Ureter (tissue), 1 donor: ENCODE data around the gene STON2. TPM values are rescaled to one million over a fixed set of nuclear protein-coding genes. Genes with fewer than 3 reads are reported as not detected.

Experiments used
- DNase-seq: peaks from one replicate; pipeline ENCODE4 v3.0.0-alpha.2; 2020; ENCODE audit warnings: low spot score
- total RNA-seq: library from RNA; stranded (reverse); gene quantifications from one replicate; pipeline ENCODE4 v1.2.4, GENCODE V29; 2023
- donor health status: DM: yes; HTN: yes; CAD: no.

STON2 gene
- total RNA-seq, 1 donor from 2014 or later: 61.4 TPM

DNA sequence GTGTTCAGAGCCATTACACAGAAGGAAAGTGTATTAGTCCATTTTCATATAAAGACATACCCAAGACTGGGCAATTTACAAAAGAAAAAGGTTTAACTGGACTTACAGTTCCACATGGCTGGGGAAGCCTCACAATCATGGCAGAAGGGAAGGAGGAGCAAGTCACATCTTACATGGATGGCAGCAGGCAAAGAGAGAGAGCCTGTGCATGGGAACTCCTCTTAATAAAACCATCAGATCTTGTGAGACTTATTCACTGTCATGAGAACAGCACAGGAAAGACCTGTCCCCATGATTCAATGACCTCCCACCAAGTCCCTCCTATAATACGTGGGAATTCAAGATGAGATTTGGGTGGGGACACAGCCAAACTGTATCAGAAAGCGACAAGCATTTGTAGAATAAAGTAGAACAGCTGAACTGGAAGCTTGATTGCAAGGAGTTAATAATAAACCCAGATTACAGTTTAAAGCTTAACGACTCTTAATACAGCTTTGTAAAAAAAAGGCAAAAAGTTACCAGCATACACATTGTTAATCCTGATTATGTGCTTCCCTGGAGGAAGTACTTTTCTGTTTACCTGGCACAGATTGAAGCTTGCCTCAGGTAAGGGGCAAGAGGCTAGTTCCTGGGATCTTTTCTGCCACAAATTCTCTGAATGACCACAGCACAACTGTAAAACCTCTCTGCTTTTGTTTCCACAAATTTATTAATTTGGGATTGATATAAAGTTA is 18.1 kb upstream of the STON2 start:
- DNase-seq: no peak

DNA sequence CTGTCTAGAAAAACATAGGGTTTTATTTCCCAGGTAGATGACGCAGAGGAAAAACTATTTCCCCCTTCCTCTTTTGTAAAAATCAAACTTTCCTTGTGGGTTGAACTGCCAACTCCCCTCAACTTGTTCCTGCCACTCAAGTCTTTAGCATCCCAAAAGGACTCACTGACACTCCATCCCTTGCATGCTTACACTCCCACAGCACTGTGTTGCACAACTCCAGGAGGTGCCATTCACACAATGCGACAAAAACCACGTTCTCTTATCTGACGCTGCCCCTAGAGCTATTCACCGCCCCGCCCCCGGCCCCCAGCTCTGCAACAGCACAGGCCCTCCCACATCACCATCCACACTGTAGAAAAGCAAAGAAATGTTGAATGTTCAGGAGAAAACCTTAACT is 16.9 kb upstream of the STON2 start:
- DNase-seq: no peak

DNA sequence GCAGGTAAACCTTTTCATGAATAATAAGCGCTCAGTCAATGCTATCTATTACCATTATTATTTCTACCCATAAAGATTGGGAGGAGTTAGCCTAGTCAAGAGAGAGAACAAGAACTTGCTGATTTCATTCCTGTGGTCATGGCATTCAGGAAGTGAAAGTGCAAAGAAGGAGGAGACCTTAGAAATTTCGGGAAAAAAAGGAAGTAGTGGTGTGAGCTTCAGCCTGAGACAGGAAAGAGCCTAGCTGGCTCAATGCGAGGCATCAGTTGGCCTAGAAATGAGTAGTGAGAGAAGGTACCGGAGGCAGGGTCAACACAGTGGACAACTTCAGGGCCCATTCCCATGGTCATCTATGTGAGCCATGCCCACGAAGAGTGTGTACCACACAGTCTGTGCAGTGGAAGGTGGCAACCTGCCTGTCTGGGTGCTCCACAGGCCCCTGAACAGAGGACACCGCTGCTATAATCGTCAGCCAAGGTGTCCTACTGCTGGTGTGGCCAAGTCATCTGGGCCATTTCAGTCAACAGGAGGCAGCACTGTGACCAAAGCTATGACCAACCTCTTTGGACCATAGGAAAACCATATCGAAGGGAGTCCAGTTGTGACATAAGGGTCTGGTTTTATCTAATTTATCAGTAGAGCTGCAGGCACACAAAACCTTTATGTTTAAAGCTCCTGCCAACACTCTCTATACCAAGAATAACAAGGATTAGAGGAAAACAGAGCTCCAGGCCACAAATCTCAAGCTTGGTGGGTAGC is 16.2 kb upstream of the STON2 start:
- DNase-seq: no peak

DNA sequence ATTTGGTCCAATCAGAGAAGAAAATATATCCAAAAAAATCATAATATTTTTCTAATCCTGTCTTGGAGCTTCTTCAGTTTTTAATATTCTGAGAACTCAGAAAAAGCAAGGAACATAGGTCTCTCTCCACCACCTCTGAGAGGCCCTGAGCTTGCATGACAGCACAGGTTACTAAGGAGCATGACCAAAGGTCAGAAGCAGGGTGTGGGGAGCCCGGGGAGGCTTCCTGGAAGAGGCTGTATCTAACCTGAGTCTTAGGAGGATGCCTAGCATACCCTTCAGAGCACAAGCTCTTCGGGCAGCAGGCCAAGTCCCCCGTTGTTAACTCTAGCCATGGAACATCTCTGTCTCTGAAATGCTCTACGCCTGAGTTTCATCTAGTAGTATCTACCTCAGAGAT is 15.7 kb upstream of the STON2 start:
- no peak for DNase-seq

DNA sequence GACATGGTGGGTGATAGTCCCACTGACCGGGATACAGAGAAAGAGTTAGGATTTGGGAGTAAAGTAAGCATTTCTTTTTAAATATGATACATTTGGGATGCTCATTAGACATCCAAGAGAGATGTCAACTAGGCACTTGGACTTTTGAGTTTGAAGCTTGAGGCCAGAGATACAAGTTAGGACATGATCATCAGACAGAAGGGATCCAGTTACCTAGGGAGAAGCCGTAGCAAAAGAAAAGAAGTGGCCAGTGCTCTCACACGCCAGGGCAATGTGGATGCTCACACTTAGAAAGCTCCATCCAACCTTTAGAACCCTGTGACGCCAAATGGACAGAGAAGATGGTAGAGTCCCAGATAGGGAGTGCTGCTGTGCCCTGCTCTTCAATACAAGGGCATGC is 14.0 kb upstream of the STON2 start:
- no peak for DNase-seq

DNA sequence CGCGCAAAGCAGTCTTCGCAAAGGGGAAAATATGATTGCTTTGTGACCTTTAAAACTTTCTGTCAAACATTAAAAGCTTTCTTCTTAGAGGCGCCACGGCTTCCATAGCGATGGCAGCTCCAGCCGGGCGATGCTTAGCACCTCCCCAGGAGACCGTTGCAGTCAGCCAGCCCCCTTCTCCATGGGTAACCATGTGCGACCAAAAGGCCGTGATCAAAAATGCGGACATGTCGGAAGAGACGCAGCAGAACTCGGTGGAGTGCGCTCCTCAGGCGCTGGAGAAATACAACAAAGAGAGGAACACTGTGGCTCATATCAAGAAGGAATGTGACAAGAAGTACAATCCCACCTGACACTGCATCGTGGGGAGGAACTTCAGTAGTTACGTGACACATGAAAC is 12.7 kb upstream of the STON2 start:
- no peak for DNase-seq

DNA sequence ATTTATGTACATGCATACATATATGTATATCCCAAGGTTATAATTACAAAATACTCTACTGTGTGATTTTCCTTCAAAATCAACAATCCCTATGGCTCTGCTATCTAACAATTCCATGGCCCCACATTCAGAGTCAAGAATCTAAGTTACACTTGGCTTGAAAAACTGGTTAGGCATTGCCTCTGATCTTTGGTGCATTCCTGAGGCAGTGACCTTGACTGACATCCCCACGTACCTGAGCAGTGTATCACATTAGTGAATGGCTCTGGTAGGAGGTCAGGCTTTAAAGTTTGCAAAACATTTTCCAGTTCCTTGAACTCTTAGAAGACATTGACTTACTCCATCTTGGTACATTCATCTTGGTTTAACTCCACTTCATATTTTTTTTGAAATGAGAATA is 8.5 kb upstream of the STON2 start:
- DNase-seq: no peak

DNA sequence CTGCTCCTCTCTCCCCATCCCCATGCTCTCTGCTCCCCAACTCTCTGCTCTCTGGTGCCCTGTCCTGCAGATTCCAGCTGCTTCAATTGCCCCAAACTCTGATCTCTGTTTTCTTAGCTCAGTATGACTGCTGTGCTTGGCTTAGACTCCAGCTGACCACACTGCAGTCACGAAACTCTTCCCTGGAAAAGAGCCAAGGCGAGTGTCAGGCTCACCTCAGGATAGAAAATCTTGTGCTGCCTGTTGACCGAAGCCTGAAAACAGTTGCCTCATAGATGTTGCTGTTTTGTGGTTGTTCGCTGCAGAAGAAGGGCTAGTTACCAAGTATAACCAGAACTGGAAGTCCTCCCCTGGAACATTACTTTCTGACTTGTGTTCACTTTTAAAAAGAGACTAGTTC is 6.7 kb upstream of the STON2 start:
- no peak for DNase-seq

DNA sequence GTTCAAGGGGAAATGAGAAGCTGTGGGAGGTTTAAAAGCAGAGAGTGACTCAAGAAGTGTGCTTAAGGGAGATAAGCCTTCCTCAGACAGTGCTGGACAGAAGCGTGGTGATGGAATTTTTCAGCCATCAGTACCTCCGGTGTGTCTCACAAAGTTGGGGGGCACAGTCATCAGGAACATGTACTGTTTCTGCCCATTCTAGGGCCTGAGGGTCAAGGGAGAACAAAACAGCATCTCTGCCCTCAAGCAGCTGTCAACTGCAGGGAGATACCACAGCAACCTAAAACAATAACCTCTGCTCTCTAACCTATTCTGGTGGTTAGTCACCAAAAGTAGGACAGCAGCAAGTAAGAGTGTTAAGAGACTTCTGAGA is 2.0 kb upstream of the STON2 start:
- no peak for DNase-seq

DNA sequence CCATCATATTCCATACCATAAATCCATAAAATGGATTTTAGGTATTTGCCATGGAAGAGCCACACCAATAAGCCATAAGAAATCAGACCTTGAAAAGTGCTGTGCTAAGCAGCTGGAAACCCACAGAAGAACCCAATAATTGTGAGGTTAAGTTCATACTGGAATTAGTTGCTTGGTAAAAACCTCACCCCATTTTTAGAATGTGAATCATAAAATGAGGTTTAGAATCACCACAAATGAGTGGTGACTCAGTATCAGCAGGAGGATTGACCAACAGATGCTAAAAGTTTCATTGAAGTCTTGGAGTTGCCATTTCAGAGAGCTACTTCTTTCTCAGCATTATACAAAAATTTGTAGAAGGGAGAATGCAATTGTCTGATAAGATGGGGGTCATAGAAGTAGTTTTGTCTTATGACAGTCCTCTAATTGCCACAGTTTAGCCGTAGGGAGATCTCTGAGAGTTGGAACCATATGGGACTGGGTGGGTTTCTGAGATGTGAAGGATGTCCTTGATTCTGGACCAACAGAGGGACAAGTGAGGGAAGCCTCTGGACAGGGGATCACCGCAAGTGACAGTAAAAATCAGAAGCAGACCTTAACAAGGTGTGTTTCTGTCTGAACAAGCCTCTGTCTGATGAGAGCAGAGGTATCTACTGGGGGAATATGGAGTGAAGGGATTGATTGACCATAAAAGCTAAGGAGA is 1.4 kb upstream of the STON2 start:
- DNase-seq: no peak

DNA sequence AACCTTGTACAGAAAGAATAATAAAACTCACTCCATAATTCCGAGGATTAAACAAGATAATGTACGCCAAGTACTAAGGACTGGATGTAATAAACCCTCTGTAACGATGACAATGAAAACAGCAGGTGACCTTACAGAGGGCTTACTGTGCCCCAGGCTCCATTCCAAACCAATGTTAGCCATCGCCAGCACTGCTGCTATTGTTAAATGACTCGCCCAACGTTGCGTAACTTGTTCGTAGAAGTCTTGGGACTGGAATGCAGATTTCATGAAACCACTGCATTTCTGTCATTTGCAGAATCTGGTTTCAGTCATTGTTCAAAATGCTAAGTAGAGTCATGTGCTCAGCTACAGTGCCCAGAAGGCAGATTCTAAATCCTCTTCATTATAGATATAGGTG is 728 bp upstream of the STON2 start:
- peak; percentile 61 for DNase-seq

DNA sequence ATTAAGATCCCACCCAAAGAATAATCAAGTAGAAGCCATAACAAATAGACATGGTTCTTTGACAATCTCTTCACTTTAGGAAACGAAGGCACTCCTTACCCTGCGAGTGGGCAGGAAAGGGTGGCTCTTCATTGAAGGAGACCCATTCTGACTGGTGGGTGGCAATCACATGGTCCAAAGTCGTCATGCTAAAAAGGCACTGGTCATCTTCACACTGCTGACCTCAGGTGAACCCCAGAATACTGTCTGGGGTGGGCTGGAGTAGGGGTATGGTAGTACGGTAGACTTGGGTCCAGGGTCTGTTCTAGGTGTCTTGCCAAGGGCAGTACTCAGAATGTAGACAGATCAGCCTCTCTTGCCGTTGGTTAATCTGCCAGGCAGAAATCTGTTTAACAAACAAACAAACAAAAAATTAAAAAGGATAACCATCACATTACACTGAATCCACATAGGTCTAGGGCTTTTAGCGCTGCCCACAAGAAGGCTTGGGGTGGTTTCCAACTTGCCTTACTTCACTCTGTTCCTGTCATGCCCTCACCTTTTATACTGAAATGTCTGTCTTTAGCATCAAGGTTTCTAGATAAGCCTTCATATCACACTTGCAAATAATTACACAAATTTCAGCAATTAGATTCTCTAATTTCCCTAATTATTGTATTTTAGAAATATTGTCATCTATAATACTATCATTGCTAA is 1.8 kb downstream of the STON2 start:
- DNase-seq: no peak

DNA sequence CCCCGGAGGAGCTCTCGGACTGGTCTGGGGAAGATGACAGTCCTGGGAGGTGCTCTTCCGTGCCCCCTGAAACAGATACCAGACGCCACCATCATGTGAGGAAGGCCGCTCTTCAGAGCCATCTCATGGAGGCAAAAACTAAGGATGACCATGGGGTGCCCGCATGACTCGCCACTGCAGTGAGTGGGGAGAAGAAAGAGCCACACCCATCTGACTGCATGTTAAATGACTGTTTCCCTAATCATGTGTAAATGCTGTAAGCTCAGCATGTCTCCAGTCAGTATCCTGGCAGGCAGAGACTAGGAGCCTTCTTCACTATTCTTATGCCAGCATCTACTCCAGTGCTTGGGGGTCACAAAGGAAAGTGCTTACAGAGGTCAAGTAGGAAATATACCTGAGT is 4.0 kb downstream of the STON2 start:
- DNase-seq: no peak

DNA sequence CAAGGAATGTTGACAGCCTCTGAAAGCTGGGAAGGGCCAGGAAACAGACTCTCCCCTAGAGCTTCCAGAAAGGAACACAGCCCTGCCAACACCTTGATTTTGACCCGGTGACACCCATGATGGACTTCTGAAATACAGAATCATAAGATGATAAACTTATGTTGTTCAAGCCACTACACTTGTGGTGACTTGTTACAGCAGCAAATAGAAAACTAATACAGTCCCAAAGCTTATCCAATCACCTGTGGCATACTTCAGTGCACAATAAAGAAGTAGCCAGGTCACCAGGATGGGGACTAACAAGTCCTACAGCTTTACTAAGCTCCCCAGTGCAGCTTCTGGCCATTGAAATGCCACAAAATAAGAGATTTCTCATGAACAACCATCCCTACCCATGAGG is 5.4 kb downstream of the STON2 start:
- no peak for DNase-seq

DNA sequence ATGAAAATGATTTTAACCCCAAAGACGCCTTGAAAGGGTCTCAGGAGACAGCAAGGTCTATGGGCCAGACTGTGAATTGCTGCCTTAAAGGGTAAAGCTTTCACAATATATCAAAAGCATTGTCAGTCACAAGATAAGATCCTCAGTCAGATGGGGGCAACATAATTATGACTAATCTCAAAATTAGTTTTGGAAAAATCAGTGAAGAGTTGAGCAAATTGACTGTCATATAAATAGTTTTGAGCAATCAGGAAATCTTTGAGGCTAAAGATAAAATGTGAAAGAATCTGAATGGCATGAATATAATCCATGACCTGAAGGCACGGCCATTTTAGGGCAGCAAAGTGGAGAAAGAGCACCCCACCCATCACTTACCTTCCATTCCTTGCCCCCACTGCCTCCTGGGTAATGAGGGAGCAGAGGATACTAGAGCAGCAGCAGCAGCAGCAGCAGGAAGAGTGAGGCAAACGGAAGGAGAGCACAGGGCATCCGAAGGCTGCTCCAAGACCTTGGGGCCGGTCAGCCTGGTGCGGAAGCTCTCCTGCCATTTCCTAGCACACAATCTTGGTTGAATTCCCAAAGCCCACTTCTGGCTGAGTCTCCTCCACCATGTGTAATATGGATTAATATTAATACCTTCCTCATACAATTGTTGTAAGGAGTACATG is 7.0 kb downstream of the STON2 start:
- no peak for DNase-seq

DNA sequence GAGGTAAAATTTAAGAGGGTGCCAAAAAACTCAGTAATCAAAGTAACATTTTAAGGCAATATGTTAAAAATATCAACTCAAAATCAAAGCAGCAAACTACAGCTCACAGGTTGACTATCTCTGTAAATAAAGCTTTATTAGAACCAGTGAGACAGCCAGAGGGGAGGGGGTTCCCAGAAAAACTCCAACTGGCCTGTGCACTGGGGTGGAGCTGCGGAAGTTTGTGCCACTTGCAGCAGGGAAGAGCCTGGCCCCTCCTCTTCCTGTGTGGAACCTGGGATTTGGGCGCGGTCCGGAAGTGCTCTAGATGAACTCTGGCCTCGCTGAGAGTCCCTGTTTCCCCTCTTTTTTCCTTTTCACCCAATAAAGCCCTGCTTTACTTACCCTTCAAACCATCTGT is 8.1 kb downstream of the STON2 start:
- no peak for DNase-seq

DNA sequence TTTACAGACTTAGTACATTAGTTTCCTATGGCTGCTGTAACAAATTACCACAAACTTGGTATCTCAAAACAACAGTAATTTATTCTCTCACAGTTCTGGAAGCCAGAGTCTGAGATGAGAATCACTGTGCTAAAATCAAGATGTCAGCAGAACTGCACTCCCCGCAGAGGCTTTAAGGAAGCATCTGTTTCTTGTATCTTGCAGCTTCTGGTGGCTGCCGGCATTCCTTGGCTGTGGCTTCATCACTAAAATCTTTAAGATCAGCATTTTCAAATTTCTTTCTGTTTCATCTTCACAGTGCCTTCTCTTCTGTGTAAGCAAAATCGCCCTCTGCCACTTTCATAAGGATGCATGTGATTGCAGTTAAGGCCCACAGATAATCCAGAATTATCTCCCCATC is 9.4 kb downstream of the STON2 start:
- DNase-seq: no peak

DNA sequence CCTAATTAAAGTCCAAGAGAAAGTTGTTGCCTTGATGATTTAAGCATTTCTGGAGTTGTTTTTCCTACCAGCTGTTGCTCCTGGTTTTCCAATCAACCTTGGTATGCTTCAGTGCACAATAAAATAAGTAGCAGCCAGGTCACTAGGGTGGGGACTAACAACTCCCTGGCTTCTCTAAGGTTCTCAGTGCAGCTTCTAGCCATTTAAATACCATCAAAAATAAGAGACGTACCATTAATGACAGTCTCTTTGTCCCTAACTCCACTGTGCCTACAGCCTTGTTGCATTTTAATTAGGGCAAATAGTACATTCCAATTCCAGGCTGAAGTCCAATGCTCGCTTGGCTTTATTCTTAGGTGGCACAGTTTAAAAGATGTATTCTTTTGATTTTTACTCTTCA is 11.8 kb downstream of the STON2 start:
- DNase-seq: no peak

DNA sequence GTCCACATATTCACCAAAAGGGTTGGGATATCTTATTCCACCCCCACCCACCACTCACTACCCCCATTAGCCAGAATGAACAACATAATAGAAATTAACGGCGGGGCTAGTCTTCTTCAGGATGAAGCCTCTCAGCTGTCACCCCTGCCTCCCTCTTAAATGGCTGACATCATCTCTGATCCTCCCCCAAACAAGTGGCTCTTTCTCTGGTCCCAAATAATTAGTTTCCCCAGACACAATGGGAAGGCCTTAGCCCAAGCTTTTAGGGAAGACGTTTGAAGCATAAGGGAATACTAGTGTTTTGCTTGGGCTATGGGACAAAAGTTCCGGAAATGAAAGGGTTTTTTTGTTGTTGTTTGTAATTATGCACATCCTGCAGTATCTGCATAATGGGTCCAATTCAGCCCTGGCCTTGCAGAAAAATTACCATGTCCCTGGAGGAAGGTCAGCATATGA is 13.8 kb downstream of the STON2 start:
- no peak for DNase-seq

DNA sequence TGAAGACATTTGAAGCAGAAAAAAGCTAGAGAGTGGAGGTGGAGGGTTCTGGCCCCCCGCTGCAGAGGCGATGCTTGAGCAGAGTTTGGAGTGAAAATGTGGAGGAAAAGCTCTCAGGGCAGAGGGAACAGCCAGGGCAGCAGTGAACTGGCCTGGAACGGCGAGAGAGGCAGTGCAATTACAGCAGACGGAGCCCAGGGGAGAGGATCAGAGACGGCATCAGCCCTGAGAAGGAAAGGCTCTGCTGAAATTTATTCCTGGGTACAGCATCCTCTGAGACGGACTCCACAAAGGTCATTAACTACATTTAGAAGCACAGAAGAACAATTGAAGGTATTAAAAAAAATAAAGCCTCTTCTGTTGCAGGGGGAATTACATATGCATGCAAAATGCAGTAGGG is 14.2 kb downstream of the STON2 start:
- no peak for DNase-seq

DNA sequence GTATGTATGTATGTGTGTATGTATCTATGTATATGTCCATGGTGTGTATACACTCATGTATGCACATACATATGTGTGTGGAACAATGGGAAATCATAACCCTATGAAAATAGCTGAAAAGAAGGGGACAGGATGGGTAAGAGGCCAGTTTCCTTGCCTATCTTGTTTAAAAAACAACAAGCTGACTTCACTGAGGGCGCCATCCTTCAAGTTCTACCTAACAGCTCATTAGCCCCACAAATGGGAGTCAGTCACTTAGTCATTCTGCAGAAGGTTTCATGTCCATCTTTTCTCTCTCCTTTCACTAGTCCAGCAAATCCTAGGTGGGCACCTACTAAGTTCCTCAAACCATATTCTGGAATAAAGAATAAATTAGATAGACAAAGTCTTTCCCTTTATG is 14.7 kb downstream of the STON2 start:
- no peak for DNase-seq

DNA sequence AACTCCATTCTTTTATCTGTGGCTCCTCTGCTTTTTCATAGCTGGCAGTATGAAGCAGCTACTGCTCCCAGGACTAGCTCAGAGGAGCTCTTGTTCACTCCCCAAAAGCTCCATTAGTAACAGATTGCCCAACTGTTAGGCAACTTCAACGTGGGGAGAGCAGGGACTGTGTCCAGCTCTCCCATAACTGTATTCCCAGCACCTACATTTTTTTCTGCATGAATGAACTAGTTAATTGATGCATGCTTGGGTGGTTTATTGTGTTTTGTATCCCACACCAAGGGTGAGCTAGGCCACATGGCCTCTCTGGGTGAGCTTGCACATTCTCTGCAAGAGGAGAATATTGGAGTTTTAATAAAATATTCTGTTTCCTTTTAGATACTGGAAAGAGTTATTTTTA is 15.2 kb downstream of the STON2 start:
- DNase-seq: no peak
